H1 (cell line): ENCODE data around the gene ZNF106. TPM values are rescaled to one million over a fixed set of nuclear protein-coding genes. Genes with fewer than 3 reads are reported as not detected.

Experiments
- BACH1 ChIP-seq: IDR thresholded peaks from 2 replicates; pipeline ENCODE4 v1.6.1; 2012; ENCODE audit warnings: low read length, improper control_type of control experiment
- CHD2 ChIP-seq: IDR thresholded peaks from 2 replicates; pipeline ENCODE4 v1.6.1; 2012; ENCODE audit warnings: low read length, improper control_type of control experiment
- CTBP2 ChIP-seq: IDR thresholded peaks from 2 replicates; pipeline ENCODE4 v1.7.0; 2011; ENCODE audit warnings: borderline replicate concordance, mild to moderate bottlenecking, moderate library complexity, mixed read lengths, low read length; ENCODE audit not compliant: insufficient read depth, insufficient read length
- POLR2A ChIP-seq, 2 experiments: IDR thresholded peaks; 1 replicate in 1 of 2; 2 replicates in 1 of 2; pipeline ENCODE4 v1.6.1; 2011; ENCODE audit warnings: low read depth in 2 of 2, low read length in 2 of 2, mild to moderate bottlenecking in 2 of 2; ENCODE audit errors: control extremely low read depth in 1 of 2
- SIN3A ChIP-seq, 2 experiments: IDR thresholded peaks in 1 of 2; conservative IDR thresholded peaks in 1 of 2; 2 replicates each; pipeline ENCODE4 v1.6.1; 2011 to 2012; ENCODE audit warnings: low read length in 2 of 2, improper control_type of control experiment in 1 of 2, low read depth in 1 of 2, mild to moderate bottlenecking in 1 of 2
- TAF1 ChIP-seq: IDR thresholded peaks from 2 replicates; pipeline ENCODE4 v1.6.1; 2011; ENCODE audit warnings: mild to moderate bottlenecking, low read depth, low read length
- polyA plus RNA-seq, 7 experiments: library from polyadenylated mRNA; depleted of rRNA in 3 of 7; stranded (reverse) in 5 of 7; unstranded in 2 of 7; fragments of >200 nt in 5 of 7; fragments of 200-250 nt in 2 of 7; gene quantifications; 1 replicate in 5 of 7; 2 replicates in 1 of 7; 4 replicates in 1 of 7; pipeline versions ENCODE4 v1.2.1 to v1.2.3, GENCODE V29; 2011 to 2013; ENCODE audit warnings: missing spikeins in 2 of 7, mixed read lengths in 2 of 7
- total RNA-seq: library from RNA; stranded (reverse); fragmentation: NEBNext Ultra II Directional; extraction: Animal tissue kit (Norgen Biotek cat#: 25700); gene quantifications from 2 replicates; pipeline ENCODE4 v1.2.1, GENCODE V29; 2021

The ZNF106 gene
- total and polyA plus RNA-seq, 2 of the 8 experiments (the other 6 are each of a cell fraction or from before 2014, with no cell fraction given), result 18.2 to 62.0 TPM

DNA sequence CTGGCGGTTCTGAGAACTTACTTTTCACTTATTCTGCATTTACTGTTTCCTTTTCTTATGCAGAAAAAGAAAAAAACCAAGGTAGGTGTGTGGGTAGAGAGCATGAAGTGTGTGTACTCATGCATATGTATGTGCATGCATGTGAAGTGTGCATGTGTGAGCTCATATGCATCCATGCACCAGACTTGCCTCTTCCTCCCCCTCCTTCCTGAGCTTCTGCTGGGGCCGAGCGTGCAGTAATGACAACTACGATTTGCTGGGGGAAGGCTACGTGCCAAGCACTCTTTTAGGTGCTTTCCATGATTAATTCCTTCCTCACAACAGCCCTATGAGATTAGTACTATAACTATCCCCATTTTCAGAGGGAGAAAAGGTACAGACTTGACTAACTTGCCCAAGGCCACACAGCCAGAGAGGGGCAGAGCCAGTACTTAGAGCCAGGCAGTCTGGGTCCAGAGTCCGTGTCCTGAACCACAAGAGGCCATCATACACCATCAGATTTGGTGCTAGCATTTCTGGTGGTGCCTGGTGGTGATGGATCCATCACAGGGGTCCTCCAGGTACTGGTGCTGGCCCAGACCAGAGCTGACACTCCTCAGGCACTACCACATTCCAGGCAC, 85.0 kb downstream of the ZNF106 start (continued):
- TF ChIP-seq SIN3A (conservative IDR thresholded peaks at IDR 0.05 in 1 of 2, IDR thresholded peaks at IDR 0.05 in 1 of 2; ENCODE audit: low read depth in 1 of 2, low read length in 2 of 2), result no peak
- no peak for TF ChIP-seq BACH1
- TF ChIP-seq TAF1, result no peak
- TF ChIP-seq POLR2A (IDR thresholded peaks at IDR 0.05; ENCODE audit: control extremely low read depth in 1 of 2, low read depth in 2 of 2, low read length in 2 of 2), result no peak
- TF ChIP-seq CTBP2, result no peak
- no peak for TF ChIP-seq CHD2
